Sigmoid colon (tissue), 7 donors: ENCODE measurements around the gene WDR6. TPM values are rescaled to one million over a fixed set of nuclear protein-coding genes. Genes with fewer than 3 reads are reported as not detected.

Source experiments
- DNase-seq: peaks from one replicate; pipeline ENCODE4 v3.0.0-alpha.2; 2019
- H3K27ac ChIP-seq, 4 donors: fragments of 200-600 bp; sonication (generic); one replicate each; pipeline ENCODE4 v1.5.1; 2016 to 2019; ENCODE audit warnings: mild to moderate bottlenecking in 1 of 4
- H3K27me3 ChIP-seq, 3 donors: fragments of 200-600 bp; sonication (generic); one replicate each; pipeline ENCODE4 v1.5.1; 2019; ENCODE audit warnings: mild to moderate bottlenecking in 1 of 3
- H3K36me3 ChIP-seq, 4 donors: fragments of 200-600 bp; sonication (generic); one replicate each; pipeline ENCODE4 v1.5.1; 2016 to 2019
- H3K4me1 ChIP-seq, 4 donors: fragments of 200-600 bp; sonication (generic); one replicate each; pipeline ENCODE4 v1.5.1; 2017 to 2019
- H3K4me3 ChIP-seq, 4 donors: fragments of 200-600 bp; sonication (generic); one replicate each; pipeline ENCODE4 v1.5.1; 2017 to 2019; ENCODE audit warnings: mild to moderate bottlenecking in 2 of 4, moderate library complexity in 1 of 4
- H3K9me3 ChIP-seq, 4 donors: fragments of 200-600 bp in 3 of 4; sonication (generic) in 3 of 4; one replicate each; pipeline versions ENCODE4 v1.5.1 to v1.6.1; 2013 to 2019
- EP300 ChIP-seq, 4 donors: sonication (generic); formaldehyde crosslinking; IDR thresholded peaks; one replicate each; pipeline ENCODE4 v1.6.1; 2017; ENCODE audit warnings: antibody characterized with exemption in 4 of 4
- POLR2A ChIP-seq, 2 donors: fragments of 450-650 bp; IDR thresholded peaks; one replicate each; pipeline ENCODE4 v1.6.1; 2016; ENCODE audit warnings: antibody characterized with exemption in 2 of 2, mild to moderate bottlenecking in 2 of 2, moderate library complexity in 2 of 2
- POLR2AphosphoS5 ChIP-seq, 4 donors: sonication (generic); formaldehyde crosslinking; IDR thresholded peaks; one replicate each; pipeline ENCODE4 v1.6.1; 2017; ENCODE audit warnings: antibody characterized with exemption in 4 of 4
- WGBS, 2 donors: extraction: QIAGEN DNeasy Blood & Tissue Kit; methylation state at CpG; one replicate each; pipeline ENCODE4 v1.1.7; 2013; 5-methylcytosine and 5-hydroxymethylcytosine counted together
- intact Hi-C: fragments of 100-400 bp; cut with DNase I; formaldehyde crosslinking; loops from one replicate; pipeline ENCODE4 v1.15.1; 2023
- polyA plus RNA-seq, 3 donors: library from polyadenylated mRNA; stranded (reverse); fragments of 200-250 nt; gene quantifications; one replicate each; pipeline ENCODE4 v1.2.3, GENCODE V29; 2013
- total RNA-seq, 4 donors: library from RNA; depleted of rRNA; stranded (reverse); fragments of >200 nt; gene quantifications; one replicate each; pipeline ENCODE4 v1.1.0, GENCODE V29; 2016
- TF ChIP-seq, protein P1 (sequence below), 4 experiments: fragments of 450-650 bp in 3 of 4; fragments of 200-600 bp in 1 of 4; IDR thresholded peaks; one replicate each; pipeline ENCODE4 v1.5.1; 2016 to 2019; ENCODE audit warnings: antibody characterized with exemption in 4 of 4, mild to moderate bottlenecking in 3 of 4, moderate library complexity in 2 of 4
- donor health status: healthy with polysubstance abuse.
- donor health status: Bipolar disorder and iron deficiency.
- donor health status: healthy.

The WDR6 gene
- total and polyA plus RNA-seq, 7 donors = 21.0 to 124 (median 89.2) TPM

DNA sequence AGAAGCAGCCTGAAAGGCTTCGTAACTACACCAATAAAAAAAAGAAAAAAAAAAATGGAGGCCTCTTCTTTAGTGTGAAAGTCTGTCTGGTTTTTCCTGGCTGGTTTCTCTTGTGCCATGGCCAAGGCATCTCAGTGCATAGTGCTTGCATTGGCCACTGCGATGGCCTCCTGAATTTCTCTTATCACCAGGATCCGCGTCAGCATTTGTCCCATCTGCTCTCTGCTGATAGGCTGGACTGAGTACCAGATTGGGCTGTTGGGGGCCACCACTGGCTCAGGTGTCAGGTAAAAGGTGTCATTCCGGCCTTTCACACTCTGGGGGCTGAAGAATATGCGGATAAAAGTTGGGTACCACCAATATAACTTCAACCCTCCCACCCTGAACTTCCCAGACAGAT, 23.1 kb downstream of the WDR6 start:
- Histone ChIP-seq H3K36me3 (peaks cover 13 to 71% (median 35%) of the 10 kb centered on the region in 4 donors), H3K4me1 (peaks cover 0 to 27% (median 18%) of the 10 kb centered on the region in 4 donors), H3K4me3 (no peak overlapping the region), H3K9me3 (no peaks in the 10 kb centered on the region), H3K27ac (peak overlapping the region in 2 of 4 donors; percentile 94 to 98), H3K27me3 (no peaks in the 10 kb centered on the region)
- no peak for TF ChIP-seq POLR2AphosphoS5 (IDR thresholded peaks at IDR 0.05)
- TF ChIP-seq POLR2A (IDR thresholded peaks at IDR 0.05) = no peak
- TF ChIP-seq EP300 (IDR thresholded peaks at IDR 0.05) = no peak
- TF ChIP-seq, protein P1, sequence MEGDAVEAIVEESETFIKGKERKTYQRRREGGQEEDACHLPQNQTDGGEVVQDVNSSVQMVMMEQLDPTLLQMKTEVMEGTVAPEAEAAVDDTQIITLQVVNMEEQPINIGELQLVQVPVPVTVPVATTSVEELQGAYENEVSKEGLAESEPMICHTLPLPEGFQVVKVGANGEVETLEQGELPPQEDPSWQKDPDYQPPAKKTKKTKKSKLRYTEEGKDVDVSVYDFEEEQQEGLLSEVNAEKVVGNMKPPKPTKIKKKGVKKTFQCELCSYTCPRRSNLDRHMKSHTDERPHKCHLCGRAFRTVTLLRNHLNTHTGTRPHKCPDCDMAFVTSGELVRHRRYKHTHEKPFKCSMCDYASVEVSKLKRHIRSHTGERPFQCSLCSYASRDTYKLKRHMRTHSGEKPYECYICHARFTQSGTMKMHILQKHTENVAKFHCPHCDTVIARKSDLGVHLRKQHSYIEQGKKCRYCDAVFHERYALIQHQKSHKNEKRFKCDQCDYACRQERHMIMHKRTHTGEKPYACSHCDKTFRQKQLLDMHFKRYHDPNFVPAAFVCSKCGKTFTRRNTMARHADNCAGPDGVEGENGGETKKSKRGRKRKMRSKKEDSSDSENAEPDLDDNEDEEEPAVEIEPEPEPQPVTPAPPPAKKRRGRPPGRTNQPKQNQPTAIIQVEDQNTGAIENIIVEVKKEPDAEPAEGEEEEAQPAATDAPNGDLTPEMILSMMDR (IDR thresholded peaks at IDR 0.05) = no peak
- intact Hi-C loops = no loop called here
- WGBS, 2 donors = 90 to 93% methylated on average over 6 of the region's 6 CpGs
- DNase-seq = peak; percentile 57

DNA sequence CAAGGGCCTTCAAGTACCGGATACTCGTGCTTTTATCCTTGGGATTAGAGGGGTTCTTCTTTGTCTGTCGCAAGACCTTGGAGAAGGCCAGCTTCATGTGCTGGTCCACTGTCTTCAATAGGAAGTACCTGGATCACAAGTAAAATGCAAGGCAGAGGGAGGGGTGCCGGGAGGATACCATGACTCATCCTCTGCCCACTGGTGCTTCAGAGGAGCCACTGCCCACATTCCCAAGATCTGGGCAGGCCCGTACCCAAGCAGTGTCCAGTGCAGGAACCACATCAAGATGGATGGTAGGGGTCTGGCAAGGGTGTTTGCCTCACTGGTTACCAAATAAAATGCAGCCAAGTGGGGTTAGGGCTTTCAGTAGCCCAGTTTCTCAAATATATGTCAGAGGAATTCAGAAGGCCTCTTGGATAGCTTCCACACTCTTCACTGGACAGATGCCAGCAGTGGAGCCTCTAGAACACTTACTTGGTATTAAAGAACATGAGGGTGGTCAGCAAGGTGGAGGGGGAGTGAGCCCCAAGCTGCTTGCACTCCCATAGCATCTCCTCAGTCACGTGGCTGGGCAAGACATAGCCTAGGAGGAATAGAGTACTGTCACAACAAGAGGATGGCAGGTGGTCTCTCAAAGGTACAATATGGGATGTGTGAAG, 25.6 kb downstream of the WDR6 start:
- Histone ChIP-seq H3K4me3 (no peak overlapping the region), H3K4me1 (peaks cover 0 to 26% (median 16%) of the 10 kb centered on the region in 4 donors), H3K27ac (no peak overlapping the region), H3K9me3 (no peaks in the 10 kb centered on the region), H3K36me3 (peaks cover 13 to 76% (median 29%) of the 10 kb centered on the region in 4 donors), H3K27me3 (no peaks in the 10 kb centered on the region)
- TF ChIP-seq POLR2AphosphoS5 (IDR thresholded peaks at IDR 0.05) (no peak), EP300 (IDR thresholded peaks at IDR 0.05) (no peak), POLR2A (IDR thresholded peaks at IDR 0.05) (no peak)
- TF ChIP-seq, protein P1 (IDR thresholded peaks at IDR 0.05) = no peak
- DNase-seq = peak; percentile 65
- intact Hi-C loops = no loop called here
- 92% methylated on average over 6 of the region's 6 CpGs for WGBS, 2 donors

DNA sequence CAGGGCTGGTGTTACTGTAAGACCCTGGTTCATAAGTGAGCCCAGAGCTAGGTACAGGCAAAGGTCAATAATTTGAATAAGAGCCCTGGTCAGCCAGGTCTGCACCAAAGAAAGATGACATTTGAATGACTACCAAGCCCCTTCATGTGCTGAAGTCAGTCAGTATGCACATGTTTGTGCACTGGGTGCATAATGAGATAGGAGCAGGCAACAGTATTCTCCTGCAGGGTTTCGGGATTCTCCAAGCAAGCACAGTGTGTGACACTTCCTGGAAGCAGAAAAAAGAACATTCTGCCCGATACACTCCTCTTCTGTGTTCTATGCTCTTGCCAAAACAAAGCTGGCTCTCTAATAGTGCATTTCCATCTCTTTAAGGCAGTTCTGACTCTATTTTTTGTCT, 27.5 kb downstream of the WDR6 start:
- 92 to 96% methylated on average over 2 of the region's 2 CpGs for WGBS, 2 donors
- no peak for TF ChIP-seq POLR2A (IDR thresholded peaks at IDR 0.05)
- no peak for TF ChIP-seq EP300 (IDR thresholded peaks at IDR 0.05)
- no peak for TF ChIP-seq POLR2AphosphoS5 (IDR thresholded peaks at IDR 0.05)
- TF ChIP-seq, protein P1 (IDR thresholded peaks at IDR 0.05) = no peak
- intact Hi-C loops = no loop called here

DNA sequence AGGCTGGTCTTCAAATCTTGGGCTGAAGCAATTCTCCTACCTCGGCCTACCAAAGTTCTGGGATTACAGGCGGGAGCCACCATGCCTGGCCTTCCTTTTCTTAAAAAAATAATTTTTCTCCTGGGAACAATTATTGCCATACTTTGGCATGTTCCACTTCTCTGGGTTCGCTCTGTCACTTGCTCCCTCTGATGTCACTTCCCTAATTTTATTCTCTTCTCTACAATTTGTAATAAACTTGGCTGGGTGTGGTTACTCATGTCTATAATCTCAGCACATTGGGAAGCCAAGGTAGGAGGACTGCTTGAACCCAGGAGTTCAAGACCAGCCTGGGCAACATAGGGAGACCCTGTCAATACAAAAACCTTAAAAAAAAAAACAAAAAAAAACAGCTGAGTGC, 28.1 kb downstream of the WDR6 start:
- Histone ChIP-seq H3K27me3 (no peaks in the 10 kb centered on the region), H3K9me3 (no peaks in the 10 kb centered on the region), H3K27ac (no peak overlapping the region), H3K4me1 (peaks cover 0 to 6% (median 3%) of the 10 kb centered on the region in 4 donors), H3K36me3 (peaks cover 13 to 95% (median 33%) of the 10 kb centered on the region in 4 donors), H3K4me3 (no peak overlapping the region)
- no peak for DNase-seq
- WGBS, 2 donors = 92 to 95% methylated on average over 3 of the region's 3 CpGs
- TF ChIP-seq EP300 (IDR thresholded peaks at IDR 0.05) (no peak), POLR2AphosphoS5 (IDR thresholded peaks at IDR 0.05) (no peak)
- TF ChIP-seq, protein P1 (IDR thresholded peaks at IDR 0.05) = no peak
- intact Hi-C loops = no loop called here

More for the DNA sequence above, 27.5 kb downstream of the WDR6 start:
- no peak for DNase-seq
- no peak overlapping the region for H3K4me3 ChIP-seq
- H3K36me3 ChIP-seq = peaks cover 13 to 92% (median 32%) of the 10 kb centered on the region in 4 donors
- H3K27me3 ChIP-seq = no peaks in the 10 kb centered on the region
- H3K27ac ChIP-seq = no peak overlapping the region
- peaks cover 0 to 9% (median 3%) of the 10 kb centered on the region in 4 donors for H3K4me1 ChIP-seq
- H3K9me3 ChIP-seq = no peaks in the 10 kb centered on the region
